ENCODE measurements around the gene COL4A2. TPM values are rescaled to one million over a fixed set of nuclear protein-coding genes. Genes with fewer than 3 reads are reported as not detected.
A peak's percentile ranks its signal among the peaks of the same experiment; 100 is the strongest.

COL4A2 gene
- total and polyA plus RNA-seq, 12 donors = 70.9 to 1,589 (median 171) TPM

GRCh38 chr13:110337247-110337646, 30.2 kb downstream of the COL4A2 start:
- H3K4me1 ChIP-seq (replicated peaks in 1 of 2) = peaks cover 15 to 28% of the 10 kb centered on the region in 2 donors

GRCh38 chr13:110338441-110339101, 31.5 kb downstream of the COL4A2 start:
- Histone ChIP-seq H3K27me3 (no peaks in the 10 kb centered on the region), H3K4me3 (no peak overlapping the region), H3K27ac (peak overlapping the region in 3 of 5 donors; percentile 33 to 90 (median 87)), H3K4me1 (replicated peaks in 1 of 2) (peaks cover 15 to 29% of the 10 kb centered on the region in 2 donors), H3K9me3 (replicated peaks in 1 of 3) (no peaks in the 10 kb centered on the region), H3K36me3 (replicated peaks in 1 of 2) (no peaks in the 10 kb centered on the region)
- no peak for TF ChIP-seq CTCF (IDR thresholded peaks at IDR 0.05)
- TF ChIP-seq POLR2A (IDR thresholded peaks at IDR 0.05) = no peak
- DNase-seq = peak in 1 of 7 donors; percentile 56
- WGBS, 4 donors = 56 to 63% (median 57%) methylated on average over 13 of the region's 13 CpGs
- intact Hi-C loops (cut with DNase I) = no loop called here

More at GRCh38 chr13:110337247-110337646, 30.2 kb downstream of the COL4A2 start:
- intact Hi-C loops (cut with DNase I) = no loop called here
- no peaks in the 10 kb centered on the region for H3K36me3 ChIP-seq (replicated peaks in 1 of 2)
- H3K27ac ChIP-seq = peak overlapping the region in 2 of 5 donors; percentile 87 to 90
- TF ChIP-seq CTCF (IDR thresholded peaks at IDR 0.05) (no peak), POLR2A (IDR thresholded peaks at IDR 0.05) (no peak)
- no peaks in the 10 kb centered on the region for H3K27me3 ChIP-seq
- no peak overlapping the region for H3K4me3 ChIP-seq
- WGBS, 4 donors = 71 to 77% (median 72%) methylated on average over 6 to 7 of the region's 7 CpGs
- DNase-seq = peak in 1 of 7 donors; percentile 55
- no peaks in the 10 kb centered on the region for H3K9me3 ChIP-seq (replicated peaks in 1 of 3)

GRCh38 chr13:110339263-110339662, 32.2 kb downstream of the COL4A2 start:
- no peak overlapping the region for H3K4me3 ChIP-seq
- intact Hi-C loops (cut with DNase I) = no loop called here
- no peak for TF ChIP-seq POLR2A (IDR thresholded peaks at IDR 0.05)
- TF ChIP-seq CTCF (IDR thresholded peaks at IDR 0.05) = no peak
- H3K4me1 ChIP-seq (replicated peaks in 1 of 2) = peaks cover 15 to 29% of the 10 kb centered on the region in 2 donors
- WGBS, 4 donors = 56 to 78% (median 70%) methylated on average over 6 of the region's 6 CpGs
- no peaks in the 10 kb centered on the region for H3K27me3 ChIP-seq
- DNase-seq = peak in 1 of 7 donors; percentile 43
- peak overlapping the region in 2 of 5 donors; percentile 87 to 90 for H3K27ac ChIP-seq
- no peaks in the 10 kb centered on the region for H3K9me3 ChIP-seq (replicated peaks in 1 of 3)
- H3K36me3 ChIP-seq (replicated peaks in 1 of 2) = no peaks in the 10 kb centered on the region

- peak overlapping the region in 4 of 5 donors; percentile 67 to 90 (median 78) for H3K27ac ChIP-seq
- H3K27me3 ChIP-seq = no peaks in the 10 kb centered on the region
- H3K4me1 ChIP-seq (replicated peaks in 1 of 2) = peaks cover 15 to 29% of the 10 kb centered on the region in 2 donors
- H3K36me3 ChIP-seq (replicated peaks in 1 of 2) = no peaks in the 10 kb centered on the region
- 76 to 82% (median 78%) methylated on average over 9 of the region's 9 CpGs for WGBS, 4 donors
- intact Hi-C loops (cut with DNase I) = no loop called here
- H3K9me3 ChIP-seq (replicated peaks in 1 of 3) = no peaks in the 10 kb centered on the region
- peak in 1 of 7 donors; percentile 37 for DNase-seq
- H3K4me3 ChIP-seq = no peak overlapping the region
- no peak for TF ChIP-seq CTCF (IDR thresholded peaks at IDR 0.05)
- no peak for TF ChIP-seq POLR2A (IDR thresholded peaks at IDR 0.05)
These were observed 33.0 kb downstream of the COL4A2 start for GRCh38 chr13:110339975-110340550.
